ENCODE results near the gene ME3. TPM values are rescaled to one million over a fixed set of nuclear protein-coding genes. Genes with fewer than 3 reads are reported as not detected.

The ME3 gene
- total and polyA plus RNA-seq, 2 experiments from 2014 or later, result 3.5 to 17.2 TPM

DNA sequence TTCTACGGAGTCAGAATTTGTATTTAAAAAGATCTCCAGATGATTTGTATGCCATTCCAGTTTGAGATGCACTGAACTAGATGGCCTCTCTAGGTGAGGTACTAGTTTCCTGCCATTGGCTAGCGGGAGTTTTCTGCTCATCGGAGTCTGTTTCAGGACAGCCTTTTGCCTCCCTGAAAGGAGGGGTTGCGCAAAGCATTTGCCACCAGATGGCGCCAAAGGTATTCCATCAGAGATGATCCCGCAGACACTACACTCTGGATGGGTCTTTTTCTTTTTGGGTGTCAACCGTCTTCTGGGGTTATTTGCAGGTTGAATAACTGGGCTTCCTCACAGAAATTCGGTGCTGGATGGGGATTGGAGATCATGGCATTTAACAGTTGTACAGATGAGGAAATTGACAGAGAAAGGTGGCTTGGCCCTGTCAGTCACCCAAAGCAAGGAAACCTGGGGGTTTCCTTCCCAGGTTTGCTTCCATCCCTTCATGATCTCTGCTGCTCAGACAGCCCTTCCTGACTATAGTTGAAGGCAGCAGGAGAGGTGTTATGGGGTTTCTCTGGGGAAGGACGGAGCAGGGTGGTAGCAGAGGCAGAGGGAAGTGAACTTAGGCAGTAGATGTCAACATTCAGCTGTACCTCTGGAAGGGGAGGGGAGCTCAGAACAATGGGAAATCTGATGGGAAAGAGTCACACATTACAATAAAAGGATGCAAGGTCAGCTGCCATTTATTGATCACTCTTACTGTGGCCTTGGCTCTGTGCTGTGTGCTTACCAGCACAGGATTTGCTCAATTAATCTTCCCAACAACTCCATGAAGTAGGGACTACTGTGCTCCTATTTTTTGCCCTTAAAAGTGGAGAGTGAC, 216.1 kb downstream of the ME3 start:
- peak; percentile 87 to 91 for DNase-seq (ENCODE audit: low read depth in 1 of 2, low spot score in 1 of 2)
- Histone ChIP-seq H3K27ac (no peak overlapping the region), H3K27me3 (no peaks in the 10 kb centered on the region), H3K4me1 (ENCODE audit: low read depth) (no peaks in the 10 kb centered on the region), H3K9me3 (ENCODE audit: low read depth) (no peaks in the 10 kb centered on the region), H3K4me3 (no peak overlapping the region), H3K36me3 (no peaks in the 10 kb centered on the region)
- TF ChIP-seq CTCF (IDR thresholded peaks at IDR 0.05; ENCODE audit: low read depth, low read length), result peak; percentile 85

DNA sequence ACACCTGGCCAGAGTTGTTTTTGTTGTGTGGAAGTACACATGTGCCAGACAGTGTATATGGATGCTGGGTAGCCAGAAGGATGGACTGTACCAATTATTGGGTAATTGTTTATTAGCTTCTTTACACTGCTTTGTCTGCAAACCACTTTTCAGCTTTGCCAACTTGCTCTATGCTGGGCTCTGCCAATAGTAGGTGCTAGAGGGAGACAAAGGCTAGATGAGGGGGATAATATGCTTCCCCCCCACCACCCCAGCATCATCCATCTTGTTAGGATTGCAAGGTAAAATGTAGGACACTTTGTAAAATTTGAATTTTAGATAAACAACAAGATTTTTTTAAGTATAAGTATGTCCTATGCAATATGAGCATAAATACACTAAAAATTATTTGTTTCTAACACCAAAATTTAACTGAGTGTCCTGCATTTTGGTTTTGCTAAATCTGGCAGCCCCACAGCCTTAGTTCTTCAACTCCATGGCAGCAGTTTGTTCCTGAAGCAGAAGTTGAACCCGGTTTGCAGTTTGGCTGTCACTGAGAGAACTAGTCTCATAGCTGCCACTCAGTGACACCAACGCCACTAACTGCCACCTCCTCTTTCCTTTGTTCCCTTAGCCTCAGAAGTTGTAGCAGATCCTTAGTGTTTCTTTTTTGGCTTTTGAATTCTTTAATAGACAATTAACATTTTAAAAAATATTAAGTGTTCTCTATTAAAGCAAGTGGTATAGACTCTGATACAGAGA, 219.0 kb downstream of the ME3 start:
- H3K4me1 ChIP-seq (ENCODE audit: low read depth), result no peaks in the 10 kb centered on the region
- no peaks in the 10 kb centered on the region for H3K36me3 ChIP-seq
- no peaks in the 10 kb centered on the region for H3K9me3 ChIP-seq (ENCODE audit: low read depth)
- H3K4me3 ChIP-seq, result no peak overlapping the region
- DNase-seq (ENCODE audit: low read depth in 1 of 2, low spot score in 1 of 2), result no peak
- no peak for TF ChIP-seq CTCF (IDR thresholded peaks at IDR 0.05; ENCODE audit: low read depth, low read length)
- H3K27ac ChIP-seq, result no peak overlapping the region
- no peaks in the 10 kb centered on the region for H3K27me3 ChIP-seq

DNA sequence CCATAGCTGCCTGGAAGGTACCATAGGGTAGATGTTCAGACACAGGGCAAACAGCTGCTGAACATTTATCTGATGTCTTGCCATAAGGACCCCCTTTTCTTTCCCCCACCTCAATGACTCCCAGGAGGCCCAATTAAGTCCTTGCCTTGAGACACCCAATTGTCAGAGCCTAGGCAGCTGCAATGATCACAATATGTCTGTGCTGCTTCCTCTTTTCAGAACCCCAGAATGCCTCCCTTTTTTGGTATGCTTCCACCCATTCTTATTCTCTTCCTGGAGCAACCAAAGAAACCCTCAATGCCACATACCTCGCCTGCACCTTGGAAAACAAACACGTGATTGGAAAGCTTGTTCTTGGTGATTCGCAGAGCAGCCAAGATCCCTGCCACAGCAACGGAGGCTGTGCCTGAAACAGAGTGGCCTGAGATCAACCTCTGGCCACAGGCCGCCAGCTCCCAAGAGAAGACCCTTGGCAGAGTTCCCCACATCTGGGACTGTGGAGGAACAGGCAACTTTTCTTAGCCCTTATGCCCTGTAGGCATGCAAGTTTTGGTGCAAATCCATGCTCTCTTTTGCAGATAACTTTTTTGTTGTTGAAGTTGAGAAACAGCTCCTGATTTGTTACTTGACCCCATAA, 222.3 kb downstream of the ME3 start:
- Histone ChIP-seq H3K4me3 (no peak overlapping the region), H3K4me1 (ENCODE audit: low read depth) (no peaks in the 10 kb centered on the region), H3K27me3 (no peaks in the 10 kb centered on the region), H3K36me3 (no peaks in the 10 kb centered on the region), H3K9me3 (ENCODE audit: low read depth) (no peaks in the 10 kb centered on the region), H3K27ac (no peak overlapping the region)
- DNase-seq (ENCODE audit: low read depth in 1 of 2, low spot score in 1 of 2), result no peak
- no peak for TF ChIP-seq CTCF (IDR thresholded peaks at IDR 0.05; ENCODE audit: low read depth, low read length)

- TF ChIP-seq CTCF (IDR thresholded peaks at IDR 0.05; ENCODE audit: low read depth, low read length), result no peak
- Histone ChIP-seq H3K27ac (no peak overlapping the region), H3K9me3 (ENCODE audit: low read depth) (no peaks in the 10 kb centered on the region), H3K27me3 (no peaks in the 10 kb centered on the region), H3K4me1 (ENCODE audit: low read depth) (no peaks in the 10 kb centered on the region), H3K4me3 (no peak overlapping the region), H3K36me3 (no peaks in the 10 kb centered on the region)
- DNase-seq (ENCODE audit: low read depth in 1 of 2, low spot score in 1 of 2), result no peak
These were observed 224.5 kb downstream of the ME3 start for GRCh38 chr11:86447763-86448480.

DNA sequence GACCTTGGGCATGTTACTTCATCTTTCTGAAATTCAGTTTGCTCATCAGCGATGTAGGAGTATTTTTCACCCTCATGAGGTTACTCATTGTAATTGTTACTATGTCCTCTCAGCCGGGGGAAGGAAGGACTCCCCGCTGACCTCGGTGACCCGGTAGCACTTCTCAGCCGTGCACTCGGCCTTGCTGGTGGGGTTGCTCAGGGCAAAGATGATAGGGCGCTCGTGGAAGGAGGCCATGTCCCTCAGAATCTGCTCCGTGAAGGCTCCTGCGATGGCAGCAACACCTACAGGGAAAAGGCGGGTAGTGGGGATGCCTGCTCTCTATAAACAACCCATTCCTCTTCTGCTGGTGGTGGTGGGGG, 225.5 kb downstream of the ME3 start:
- H3K27ac ChIP-seq, result no peak overlapping the region
- H3K4me3 ChIP-seq, result no peak overlapping the region
- no peak for DNase-seq (ENCODE audit: low read depth in 1 of 2, low spot score in 1 of 2)
- H3K36me3 ChIP-seq, result no peaks in the 10 kb centered on the region
- H3K27me3 ChIP-seq, result no peaks in the 10 kb centered on the region
- H3K4me1 ChIP-seq (ENCODE audit: low read depth), result no peaks in the 10 kb centered on the region
- no peaks in the 10 kb centered on the region for H3K9me3 ChIP-seq (ENCODE audit: low read depth)
- TF ChIP-seq CTCF (IDR thresholded peaks at IDR 0.05; ENCODE audit: low read depth, low read length), result no peak

Data from cardiac muscle cell (in vitro differentiated cells and primary cell).